Transverse colon (tissue), 4 donors: ENCODE results near the gene PCSK9.

Experiments used
- EP300 ChIP-seq: sonication (generic); formaldehyde crosslinking; IDR thresholded peaks from one replicate; pipeline ENCODE4 v1.6.1; 2017; ENCODE audit warnings: antibody characterized with exemption, low read depth
- POLR2A ChIP-seq: fragments of 450-650 bp; IDR thresholded peaks from one replicate; pipeline ENCODE4 v1.6.1; 2016; ENCODE audit warnings: antibody characterized with exemption, mild to moderate bottlenecking, moderate library complexity
- POLR2AphosphoS5 ChIP-seq, 3 donors: sonication (generic); formaldehyde crosslinking; IDR thresholded peaks; one replicate each; pipeline ENCODE4 v1.6.1; 2016; ENCODE audit warnings: antibody characterized with exemption in 3 of 3
- TF ChIP-seq, protein P1 (sequence below), 5 experiments: fragments of 200-600 bp in 3 of 5; fragments of 450-650 bp in 2 of 5; sonication (generic) in 3 of 5; IDR thresholded peaks; 1 replicate in 2 of 5; 2 replicates in 3 of 5; pipeline ENCODE4 v1.5.1; 2016 to 2017; ENCODE audit warnings: antibody characterized with exemption in 5 of 5, inconsistent platforms in 3 of 5, mild to moderate bottlenecking in 2 of 5, moderate library complexity in 1 of 5

DNA sequence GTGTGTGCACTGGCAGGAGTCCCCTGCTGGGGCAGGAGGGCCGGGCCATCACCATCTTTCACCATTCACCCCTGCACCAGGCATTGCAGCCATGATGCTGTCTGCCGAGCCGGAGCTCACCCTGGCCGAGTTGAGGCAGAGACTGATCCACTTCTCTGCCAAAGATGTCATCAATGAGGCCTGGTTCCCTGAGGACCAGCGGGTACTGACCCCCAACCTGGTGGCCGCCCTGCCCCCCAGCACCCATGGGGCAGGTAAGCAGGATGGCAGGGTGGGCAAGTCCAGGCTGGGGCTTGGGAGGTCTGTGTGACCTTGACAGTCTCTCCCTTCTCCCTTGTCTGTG lies 18.6 kb downstream of the PCSK9 start:
- TF ChIP-seq, protein P1, sequence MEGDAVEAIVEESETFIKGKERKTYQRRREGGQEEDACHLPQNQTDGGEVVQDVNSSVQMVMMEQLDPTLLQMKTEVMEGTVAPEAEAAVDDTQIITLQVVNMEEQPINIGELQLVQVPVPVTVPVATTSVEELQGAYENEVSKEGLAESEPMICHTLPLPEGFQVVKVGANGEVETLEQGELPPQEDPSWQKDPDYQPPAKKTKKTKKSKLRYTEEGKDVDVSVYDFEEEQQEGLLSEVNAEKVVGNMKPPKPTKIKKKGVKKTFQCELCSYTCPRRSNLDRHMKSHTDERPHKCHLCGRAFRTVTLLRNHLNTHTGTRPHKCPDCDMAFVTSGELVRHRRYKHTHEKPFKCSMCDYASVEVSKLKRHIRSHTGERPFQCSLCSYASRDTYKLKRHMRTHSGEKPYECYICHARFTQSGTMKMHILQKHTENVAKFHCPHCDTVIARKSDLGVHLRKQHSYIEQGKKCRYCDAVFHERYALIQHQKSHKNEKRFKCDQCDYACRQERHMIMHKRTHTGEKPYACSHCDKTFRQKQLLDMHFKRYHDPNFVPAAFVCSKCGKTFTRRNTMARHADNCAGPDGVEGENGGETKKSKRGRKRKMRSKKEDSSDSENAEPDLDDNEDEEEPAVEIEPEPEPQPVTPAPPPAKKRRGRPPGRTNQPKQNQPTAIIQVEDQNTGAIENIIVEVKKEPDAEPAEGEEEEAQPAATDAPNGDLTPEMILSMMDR (IDR thresholded peaks at IDR 0.05), result no peak
- TF ChIP-seq POLR2A (no peak), POLR2AphosphoS5 (IDR thresholded peaks at IDR 0.05) (no peak), EP300 (no peak)
